Left lung (tissue), 10 donors: ENCODE results near the gene PCNX2. TPM values are rescaled to one million over a fixed set of nuclear protein-coding genes. Genes with fewer than 3 reads are reported as not detected.

Source experiments
- ATAC-seq: fragments of 200-7000 bp; cut with Tn5 transposase; one replicate; pipeline ENCODE4 v1.9.1; 2020; ENCODE audit warnings: moderate library complexity
- DNase-seq, 4 donors: peaks; one replicate each; pipeline ENCODE4 v3.0.0-alpha.2; 2013 to 2020
- H3K27ac ChIP-seq, 2 donors: fragments of 200-600 bp; sonication (generic) in 1 of 2; one replicate each; pipeline versions ENCODE4 v1.5.0 to v1.8.0; 2020 to 2021
- H3K27me3 ChIP-seq, 2 donors: fragments of 200-600 bp; sonication (generic) in 1 of 2; one replicate each; pipeline versions ENCODE4 v1.5.0 to v1.8.0; 2020 to 2021
- H3K36me3 ChIP-seq, 2 donors: fragments of 200-600 bp; sonication (generic) in 1 of 2; one replicate each; pipeline versions ENCODE4 v1.5.0 to v1.8.0; 2020 to 2021
- H3K4me1 ChIP-seq, 2 donors: fragments of 200-600 bp; one replicate each; pipeline ENCODE4 v1.8.0; 2021
- H3K4me3 ChIP-seq, 2 donors: fragments of 200-600 bp; sonication (generic) in 1 of 2; one replicate each; pipeline versions ENCODE4 v1.5.0 to v1.8.0; 2020 to 2021; ENCODE audit warnings: mild to moderate bottlenecking in 1 of 2
- H3K9me3 ChIP-seq, 2 donors: fragments of 200-600 bp; sonication (generic) in 1 of 2; one replicate each; pipeline versions ENCODE4 v1.5.0 to v1.8.0; 2020 to 2021
- CTCF ChIP-seq, 2 donors: fragments of 200-600 bp; sonication (generic) in 1 of 2; IDR thresholded peaks; one replicate each; pipeline versions ENCODE4 v1.5.0 to v1.8.0; 2021; ENCODE audit warnings: antibody characterized with exemption in 2 of 2
- intact Hi-C, 2 donors: fragments of 100-400 bp; cut with DNase I; formaldehyde crosslinking; loops; one replicate each; pipeline versions ENCODE4 v1.11.2 to v1.14.2; 2022
- polyA plus RNA-seq, 6 donors: library from polyadenylated mRNA; unstranded; fragments of 120-200 nt; gene quantifications; one replicate each; pipeline ENCODE4 v1.2.1, GENCODE V29; 2013; ENCODE audit not compliant: insufficient read length in 6 of 6
- total RNA-seq, 2 donors: library from RNA; stranded (reverse); fragmentation: NEBNext Ultra II Directional; extraction: Animal tissue kit (Norgen Biotek cat#: 25700); gene quantifications; one replicate each; pipeline ENCODE4 v1.2.1, GENCODE V29; 2021
- donor health status: DM: no; HTN: yes; CAD: no.
- donor health status: DM: no; HTN: no; CAD: no.

PCNX2 gene
- total and polyA plus RNA-seq, 8 donors: 9.2 to 14.7 (median 11.3) TPM

- H3K4me3 ChIP-seq: no peak overlapping the region
- H3K4me1 ChIP-seq: no peaks in the 10 kb centered on the region
- intact Hi-C loops: no loop called here
- TF ChIP-seq CTCF (IDR thresholded peaks at IDR 0.05): no peak
- H3K27ac ChIP-seq: no peak overlapping the region
- peaks cover 0 to 3% of the 10 kb centered on the region in 2 donors for H3K36me3 ChIP-seq
- H3K27me3 ChIP-seq: no peaks in the 10 kb centered on the region
- H3K9me3 ChIP-seq: no peaks in the 10 kb centered on the region
- DNase-seq: no peak
- no peak for ATAC-seq
These were observed 309.0 kb downstream of the PCNX2 start for GRCh38 chr1:232986527-232986922.

GRCh38 chr1:232985882-232986526 lies 309.5 kb downstream of the PCNX2 start:
- intact Hi-C loops: no loop called here
- Histone ChIP-seq H3K36me3 (peaks cover 0 to 3% of the 10 kb centered on the region in 2 donors), H3K27ac (no peak overlapping the region), H3K9me3 (no peaks in the 10 kb centered on the region), H3K4me3 (no peak overlapping the region), H3K4me1 (no peaks in the 10 kb centered on the region), H3K27me3 (no peaks in the 10 kb centered on the region)
- DNase-seq (no peak), ATAC-seq (no peak)
- TF ChIP-seq CTCF (IDR thresholded peaks at IDR 0.05): no peak

GRCh38 chr1:232984577-232985425 lies 310.7 kb downstream of the PCNX2 start:
- ATAC-seq (no peak), DNase-seq (no peak)
- H3K9me3 ChIP-seq: no peaks in the 10 kb centered on the region
- H3K27ac ChIP-seq: no peak overlapping the region
- intact Hi-C loops: no loop called here
- no peak overlapping the region for H3K4me3 ChIP-seq
- no peaks in the 10 kb centered on the region for H3K4me1 ChIP-seq
- TF ChIP-seq CTCF (IDR thresholded peaks at IDR 0.05): no peak
- H3K36me3 ChIP-seq: peaks cover 0 to 3% of the 10 kb centered on the region in 2 donors
- no peaks in the 10 kb centered on the region for H3K27me3 ChIP-seq

GRCh38 chr1:232983817-232984567 lies 311.5 kb downstream of the PCNX2 start:
- Histone ChIP-seq H3K27ac (no peak overlapping the region), H3K36me3 (peaks cover 0 to 3% of the 10 kb centered on the region in 2 donors), H3K4me3 (no peak overlapping the region), H3K27me3 (no peaks in the 10 kb centered on the region), H3K9me3 (no peaks in the 10 kb centered on the region), H3K4me1 (no peaks in the 10 kb centered on the region)
- no peak for DNase-seq
- TF ChIP-seq CTCF (IDR thresholded peaks at IDR 0.05): no peak
- intact Hi-C loops: no loop called here
- ATAC-seq: no peak

- TF ChIP-seq CTCF (IDR thresholded peaks at IDR 0.05): no peak
- no peaks in the 10 kb centered on the region for H3K27me3 ChIP-seq
- H3K4me1 ChIP-seq: peaks cover 0 to 5% of the 10 kb centered on the region in 2 donors
- intact Hi-C loops: no loop called here
- peaks cover 0 to 3% of the 10 kb centered on the region in 2 donors for H3K36me3 ChIP-seq
- ATAC-seq (no peak), DNase-seq (no peak)
- H3K9me3 ChIP-seq: no peaks in the 10 kb centered on the region
- H3K4me3 ChIP-seq: no peak overlapping the region
- no peak overlapping the region for H3K27ac ChIP-seq
These were observed 312.1 kb downstream of the PCNX2 start for GRCh38 chr1:232983375-232983774.
